Neuronal stem cell (in vitro differentiated cells): ENCODE measurements around the gene STX4.
A peak's percentile ranks its signal among the peaks of the same experiment; 100 is the strongest.

Experiments
- DNase-seq: peaks from one replicate; pipeline ENCODE4 v3.0.0-alpha.2; 2013; ENCODE audit warnings: low spot score
- H2AFZ ChIP-seq: one replicate; pipeline ENCODE4 v1.6.1; 2013; ENCODE audit warnings: mild to moderate bottlenecking, low read length, inconsistent platforms
- H2AK5ac ChIP-seq: 2 replicates; pipeline ENCODE4 v1.6.1; 2013; ENCODE audit warnings: low read depth, mild to moderate bottlenecking, inconsistent platforms, low read length, moderate library complexity, mixed read lengths
- H2BK120ac ChIP-seq: 2 replicates; pipeline ENCODE4 v1.6.1; 2013; ENCODE audit warnings: low read depth, mild to moderate bottlenecking, inconsistent platforms, low read length, moderate library complexity, mixed read lengths
- H2BK12ac ChIP-seq: one replicate; pipeline ENCODE4 v1.6.1; 2013; ENCODE audit warnings: low read length, inconsistent platforms
- H2BK15ac ChIP-seq: 2 replicates; pipeline ENCODE4 v1.6.1; 2013; ENCODE audit warnings: mild to moderate bottlenecking, low read length, inconsistent platforms, mixed read lengths
- H2BK5ac ChIP-seq: one replicate; pipeline ENCODE4 v1.6.1; 2013; ENCODE audit warnings: inconsistent platforms, mild to moderate bottlenecking, low read length, moderate library complexity
- H3K14ac ChIP-seq: one replicate; pipeline ENCODE4 v1.6.1; 2013; ENCODE audit warnings: low read length, inconsistent platforms
- H3K18ac ChIP-seq: 2 replicates; pipeline ENCODE4 v1.6.1; 2013; ENCODE audit warnings: low read length, inconsistent platforms
- H3K23ac ChIP-seq: 2 replicates; pipeline ENCODE4 v1.6.1; 2013; ENCODE audit warnings: low read depth, mild to moderate bottlenecking, mixed read lengths, low read length, inconsistent platforms; ENCODE audit not compliant: poor library complexity
- H3K27ac ChIP-seq: replicated peaks from 3 replicates; pipeline ENCODE4 v1.5.1; 2013; ENCODE audit warnings: low read length, inconsistent platforms
- H3K27me3 ChIP-seq, 3 experiments: 2 replicates each; pipeline ENCODE4 v1.6.1; 2013; ENCODE audit warnings: low read length in 3 of 3, mild to moderate bottlenecking in 2 of 3, inconsistent platforms in 1 of 3, low read depth in 1 of 3, mixed read lengths in 1 of 3, moderate library complexity in 1 of 3; ENCODE audit not compliant: control insufficient read depth in 3 of 3, insufficient read depth in 3 of 3
- H3K36me3 ChIP-seq, 2 donors: replicated peaks in 1 of 2; 2 replicates each; pipeline ENCODE4 v1.6.1; 2013; ENCODE audit warnings: low read length in 2 of 2; ENCODE audit not compliant: control insufficient read depth in 2 of 2, insufficient read depth in 2 of 2
- H3K4ac ChIP-seq: 2 replicates; pipeline ENCODE4 v1.6.1; 2013; ENCODE audit warnings: inconsistent platforms, mild to moderate bottlenecking, low read length, moderate library complexity
- H3K4me1 ChIP-seq, 2 donors: 1 replicate in 1 of 2; 2 replicates in 1 of 2; pipeline ENCODE4 v1.6.1; 2013; ENCODE audit warnings: low read length in 2 of 2, low read depth in 1 of 2; ENCODE audit not compliant: control insufficient read depth in 2 of 2, insufficient read depth in 1 of 2
- H3K4me2 ChIP-seq: one replicate; pipeline ENCODE4 v1.6.1; 2013; ENCODE audit warnings: mild to moderate bottlenecking, low read length, inconsistent platforms; ENCODE audit not compliant: insufficient read depth, poor library complexity, severe bottlenecking
- H3K4me3 ChIP-seq, 2 donors: 2 replicates each; pipeline ENCODE4 v1.5.1; 2013; ENCODE audit warnings: low read length in 2 of 2, mild to moderate bottlenecking in 2 of 2, inconsistent platforms in 1 of 2, moderate library complexity in 1 of 2
- H3K79me1 ChIP-seq: one replicate; pipeline ENCODE4 v1.6.1; 2013; ENCODE audit warnings: low read depth, mild to moderate bottlenecking, inconsistent platforms, low read length, moderate library complexity
- H3K9ac ChIP-seq: one replicate; pipeline ENCODE4 v1.6.1; 2013; ENCODE audit warnings: mild to moderate bottlenecking, low read depth, low read length, inconsistent platforms; ENCODE audit not compliant: poor library complexity
- H3K9me3 ChIP-seq, 2 donors: replicated peaks in 1 of 2; 2 replicates each; pipeline versions ENCODE3 to v1.6.1; 2013; ENCODE audit warnings: low read length in 2 of 2, mild to moderate bottlenecking in 2 of 2, inconsistent platforms in 1 of 2, low read depth in 1 of 2, mixed read lengths in 1 of 2, moderate library complexity in 1 of 2; ENCODE audit not compliant: control insufficient read depth in 2 of 2, insufficient read depth in 1 of 2
- H4K8ac ChIP-seq: one replicate; pipeline ENCODE4 v1.6.1; 2013; ENCODE audit warnings: low read depth, mild to moderate bottlenecking, inconsistent platforms, low read length, moderate library complexity
- H4K91ac ChIP-seq: one replicate; pipeline ENCODE4 v1.6.1; 2013; ENCODE audit warnings: low read length, low read depth, mild to moderate bottlenecking, inconsistent platforms; ENCODE audit not compliant: poor library complexity
- WGBS, 2 donors: extraction: QIAGEN DNeasy Blood & Tissue Kit; methylation state at CpG; one replicate each; pipeline ENCODE4 v1.1.7; 2013; ENCODE audit warnings: missing lambda C conversion rate in 2 of 2, mixed read lengths in 1 of 2; ENCODE audit not compliant: insufficient read length in 2 of 2, insufficient replicate concordance in 1 of 2; ENCODE audit errors: extremely low coverage in 2 of 2; 5-methylcytosine and 5-hydroxymethylcytosine counted together

Gene STX4

GRCh38 chr16:31003744-31004143, 29.6 kb upstream of the STX4 start:
- no peak overlapping the region for H3K4me2 ChIP-seq
- no peak overlapping the region for H2BK120ac ChIP-seq
- H3K18ac ChIP-seq = no peak overlapping the region
- H3K27ac ChIP-seq = no peak overlapping the region
- H3K9me3 ChIP-seq = no peaks in the 10 kb centered on the region
- no peak overlapping the region for H2BK5ac ChIP-seq
- H2AFZ ChIP-seq = no peak overlapping the region
- no peak overlapping the region for H3K9ac ChIP-seq
- H2BK15ac ChIP-seq = no peak overlapping the region
- no peak overlapping the region for H4K8ac ChIP-seq
- no peak overlapping the region for H3K14ac ChIP-seq
- no peak for DNase-seq
- no peak overlapping the region for H3K23ac ChIP-seq
- H2BK12ac ChIP-seq = no peak overlapping the region
- H3K27me3 ChIP-seq = no peaks in the 10 kb centered on the region
- no peak overlapping the region for H3K4me3 ChIP-seq
- H3K36me3 ChIP-seq = peaks cover 0 to 5% of the 10 kb centered on the region in 2 donors
- no peak overlapping the region for H3K4ac ChIP-seq
- WGBS, 2 donors = no CpG with 5 or more reads among the region's 6 CpGs
- no peak overlapping the region for H2AK5ac ChIP-seq
- peaks cover 4 to 17% of the 10 kb centered on the region in 2 donors for H3K4me1 ChIP-seq
- H4K91ac ChIP-seq = no peak overlapping the region
- peaks cover 5% of the 10 kb centered on the region for H3K79me1 ChIP-seq

- no CpG with 5 or more reads among the region's 2 CpGs for WGBS, 2 donors
- H3K23ac ChIP-seq = no peak overlapping the region
Measured at GRCh38 chr16:31004658-31005057, 28.7 kb upstream of the STX4 start.

GRCh38 chr16:31005350-31006085, 27.8 kb upstream of the STX4 start:
- Histone ChIP-seq H2BK5ac (no peak overlapping the region), H3K27me3 (no peaks in the 10 kb centered on the region), H3K79me1 (peaks cover 5% of the 10 kb centered on the region), H3K4me2 (no peak overlapping the region), H3K23ac (no peak overlapping the region), H3K4me1 (peaks cover 9 to 26% of the 10 kb centered on the region in 2 donors), H3K18ac (no peak overlapping the region), H3K4ac (no peak overlapping the region), H2BK120ac (no peak overlapping the region), H3K9me3 (no peaks in the 10 kb centered on the region), H3K27ac (no peak overlapping the region), H3K36me3 (peaks cover 0 to 5% of the 10 kb centered on the region in 2 donors), H4K91ac (no peak overlapping the region), H3K14ac (no peak overlapping the region), H2AK5ac (no peak overlapping the region), H2AFZ (peak overlapping the region; percentile 75), H4K8ac (no peak overlapping the region), H3K9ac (peak overlapping the region; percentile 26), H2BK12ac (no peak overlapping the region), H3K4me3 (no peak overlapping the region), H2BK15ac (no peak overlapping the region)
- no CpG with 5 or more reads among the region's 16 CpGs for WGBS, 2 donors
- no peak for DNase-seq

More at GRCh38 chr16:31004658-31005057, 28.7 kb upstream of the STX4 start:
- peaks cover 5% of the 10 kb centered on the region for H3K79me1 ChIP-seq
- DNase-seq = no peak
- no peak overlapping the region for H2AK5ac ChIP-seq
- H4K91ac ChIP-seq = no peak overlapping the region
- H3K4me2 ChIP-seq = no peak overlapping the region
- no peak overlapping the region for H3K4me3 ChIP-seq
- H3K27me3 ChIP-seq = no peaks in the 10 kb centered on the region
- no peak overlapping the region for H3K27ac ChIP-seq
- H3K36me3 ChIP-seq = peaks cover 0 to 5% of the 10 kb centered on the region in 2 donors
- H3K4ac ChIP-seq = no peak overlapping the region
- H3K9me3 ChIP-seq = no peaks in the 10 kb centered on the region
- no peak overlapping the region for H3K14ac ChIP-seq
- H3K9ac ChIP-seq = no peak overlapping the region
- H2BK12ac ChIP-seq = no peak overlapping the region
- H3K18ac ChIP-seq = no peak overlapping the region
- no peak overlapping the region for H2BK15ac ChIP-seq
- H3K4me1 ChIP-seq = peaks cover 8 to 21% of the 10 kb centered on the region in 2 donors
- H4K8ac ChIP-seq = no peak overlapping the region
- no peak overlapping the region for H2BK5ac ChIP-seq
- H2AFZ ChIP-seq = no peak overlapping the region
- no peak overlapping the region for H2BK120ac ChIP-seq

- Histone ChIP-seq H3K9ac (peak overlapping the region; percentile 26), H3K4ac (no peak overlapping the region), H3K4me1 (peaks cover 12 to 26% of the 10 kb centered on the region in 2 donors), H2BK120ac (no peak overlapping the region), H2BK5ac (no peak overlapping the region), H3K4me3 (no peak overlapping the region), H2BK15ac (no peak overlapping the region), H3K23ac (no peak overlapping the region), H3K14ac (no peak overlapping the region), H3K4me2 (no peak overlapping the region), H3K36me3 (peaks cover 0 to under 1% of the 10 kb centered on the region in 2 donors), H3K27ac (no peak overlapping the region), H3K9me3 (no peaks in the 10 kb centered on the region), H4K8ac (no peak overlapping the region), H2AK5ac (no peak overlapping the region), H3K18ac (no peak overlapping the region), H2AFZ (peak overlapping the region; percentile 75), H4K91ac (no peak overlapping the region), H3K27me3 (no peaks in the 10 kb centered on the region), H3K79me1 (peaks cover 5% of the 10 kb centered on the region), H2BK12ac (no peak overlapping the region)
- no CpG with 5 or more reads among the region's 7 CpGs for WGBS, 2 donors
- no peak for DNase-seq
Measured at GRCh38 chr16:31006086-31006385, 27.3 kb upstream of the STX4 start.
